Measurements from ENCODE around the gene PLSCR3.
A peak's percentile ranks its signal among the peaks of the same experiment; 100 is the strongest.

The PLSCR3 gene

GRCh38 chr17:7408252-7408727 lies 14.0 kb upstream of the PLSCR3 start:
- no peak overlapping the region for H3K4me3 ChIP-seq
- H3K27ac ChIP-seq = peak overlapping the region in 1 of 21 experiments; percentile 16

- Histone ChIP-seq H3K4me3 (no peak within 1 kb of the TSS), H3K27ac (peak within 1 kb of the TSS in 1 of 21 experiments; percentile 92)
Observed at GRCh38 chr17:7407485-7408251, 13.3 kb upstream of the PLSCR3 start, which contains the start of gene NLGN2. NLGN2 (plus strand) TSS chr17:7407845; CDS start chr17:7408256, 411 bp downstream.

- Histone ChIP-seq H3K4me3 (no peak overlapping the region), H3K27ac (no peak overlapping the region)
Observed at GRCh38 chr17:7407082-7407481, 12.8 kb upstream of the PLSCR3 start.

- Histone ChIP-seq H3K27ac (peak overlapping the region in 10 of 21 experiments; percentile 75 to 94 (median 88)), H3K4me3 (peak overlapping the region in 2 of 7 experiments; percentile 62 to 65)
Observed at GRCh38 chr17:7406235-7406825, 12.0 kb upstream of the PLSCR3 start.

GRCh38 chr17:7405350-7406234 lies 11.3 kb upstream of the PLSCR3 start:
- H3K27ac ChIP-seq = peak overlapping the region in 20 of 21 experiments; percentile 56 to 94 (median 83)
- peak overlapping the region; percentile 46 to 72 (median 60) for H3K4me3 ChIP-seq

- Histone ChIP-seq H3K4me3 (peak overlapping the region; percentile 46 to 72 (median 60)), H3K27ac (peak overlapping the region; percentile 56 to 94 (median 82))
Observed at GRCh38 chr17:7404737-7405349, 10.5 kb upstream of the PLSCR3 start.

- H3K4me3 ChIP-seq = peak within 1 kb of the TSS; percentile 46 to 72 (median 60)
Observed at GRCh38 chr17:7403977-7404736, 9.8 kb upstream of the PLSCR3 start, which contains the start of gene TMEM256. TMEM256 (minus strand) TSS chr17:7404097; CDS start chr17:7404084, 13 bp downstream.

GRCh38 chr17:7403727-7403976 lies 9.3 kb upstream of the PLSCR3 start:
- H3K27ac ChIP-seq = peak overlapping the region in 20 of 21 experiments; percentile 60 to 93 (median 85)
- peak overlapping the region; percentile 46 to 72 (median 60) for H3K4me3 ChIP-seq

More at GRCh38 chr17:7403977-7404736, 9.8 kb upstream of the PLSCR3 start, which contains the start of gene TMEM256:
- peak within 1 kb of the TSS; percentile 60 to 94 (median 85) for H3K27ac ChIP-seq

GRCh38 chr17:7403043-7403726 lies 8.9 kb upstream of the PLSCR3 start:
- peak overlapping the region; percentile 46 to 72 (median 60) for H3K4me3 ChIP-seq
- peak overlapping the region in 20 of 21 experiments; percentile 60 to 93 (median 85) for H3K27ac ChIP-seq

GRCh38 chr17:7398612-7399011 lies 4.3 kb upstream of the PLSCR3 start:
- no peak overlapping the region for H3K27ac ChIP-seq
- no peak overlapping the region for H3K4me3 ChIP-seq

- Histone ChIP-seq H3K4me3 (no peak overlapping the region), H3K27ac (no peak overlapping the region)
Observed at GRCh38 chr17:7396147-7396546, 1.8 kb upstream of the PLSCR3 start.

- Histone ChIP-seq H3K4me3 (peak overlapping the region; percentile 59 to 90 (median 65)), H3K27ac (peak overlapping the region; percentile 76 to 97 (median 90))
Observed at GRCh38 chr17:7393613-7394451, 493 bp downstream of the PLSCR3 start.

GRCh38 chr17:7392696-7393612 lies 1.4 kb downstream of the PLSCR3 start:
- H3K4me3 ChIP-seq = peak overlapping the region; percentile 59 to 90 (median 65)
- H3K27ac ChIP-seq = peak overlapping the region in 19 of 21 experiments; percentile 76 to 97 (median 90)

GRCh38 chr17:7391307-7391706 lies 3.0 kb downstream of the PLSCR3 start:
- H3K27ac ChIP-seq = peak overlapping the region in 1 of 21 experiments; percentile 5
- H3K4me3 ChIP-seq = no peak overlapping the region

GRCh38 chr17:7389924-7390910 lies 4.1 kb downstream of the PLSCR3 start:
- Histone ChIP-seq H3K4me3 (no peak overlapping the region), H3K27ac (no peak overlapping the region)

Measured in skin epidermis (tissue), 12 donors.